A673 (cell line): ENCODE measurements around the gene FGF11. TPM values are rescaled to one million over a fixed set of nuclear protein-coding genes. Genes with fewer than 3 reads are reported as not detected.

Source experiments
- BruUV-seq: library from RNA; stranded (reverse); fragments of 400-500 nt; replicated peaks from 2 replicates; lab custom pipeline; 2021; lab: Mats Ljungman, UMichigan
- CTCF ChIA-PET: fragments of 300-600 bp; sonication (Branson Sonifier 250); formaldehyde crosslinking; loops from one replicate; lab custom pipeline; 2022; ENCODE audit warnings: antibody characterized with exemption; lab: Charles Lee
- POLR2A ChIA-PET: fragments of 300-600 bp; sonication (Branson Sonifier 250); formaldehyde crosslinking; loops from one replicate; lab custom pipeline; 2022; ENCODE audit warnings: antibody characterized with exemption; ENCODE audit not compliant: low non-redundant PET; lab: Charles Lee
- DNase-seq: peaks from one replicate; pipeline ENCODE4 v3.0.0-alpha.2; 2015; ENCODE audit warnings: low spot score
- H3K27ac ChIP-seq: fragments of 200-600 bp; sonication (generic); 2 replicates; pipeline ENCODE4 v1.5.1; 2016; ENCODE audit warnings: mixed run types, low read depth, mild to moderate bottlenecking, mixed read lengths, antibody characterized with exemption, low read length; ENCODE audit not compliant: poor library complexity, severe bottlenecking
- H3K27me3 ChIP-seq: fragments of 200-600 bp; sonication (generic); replicated peaks from 2 replicates; pipeline ENCODE4 v1.6.1; 2017; ENCODE audit warnings: mixed run types, low read depth, mild to moderate bottlenecking, mixed read lengths, antibody characterized with exemption, low read length; ENCODE audit not compliant: insufficient read depth, poor library complexity
- H3K36me3 ChIP-seq: fragments of 200-600 bp; sonication (generic); 2 replicates; pipeline ENCODE4 v1.6.1; 2016; ENCODE audit warnings: mixed run types, mild to moderate bottlenecking, mixed read lengths, antibody characterized with exemption, low read length; ENCODE audit not compliant: insufficient read depth, poor library complexity, severe bottlenecking
- H3K4me1 ChIP-seq: fragments of 200-600 bp; sonication (generic); 2 replicates; pipeline ENCODE4 v1.6.1; 2017; ENCODE audit warnings: mixed run types, mild to moderate bottlenecking, mixed read lengths, antibody characterized with exemption, low read length; ENCODE audit not compliant: insufficient read depth, poor library complexity, severe bottlenecking
- H3K4me3 ChIP-seq: fragments of 200-600 bp; sonication (generic); 2 replicates; pipeline ENCODE4 v1.5.1; 2016; ENCODE audit warnings: low read depth, mixed run types, mild to moderate bottlenecking, mixed read lengths, low read length; ENCODE audit not compliant: poor library complexity, severe bottlenecking
- H3K9me3 ChIP-seq: fragments of 200-600 bp; sonication (generic); 2 replicates; pipeline ENCODE4 v1.6.1; 2016; ENCODE audit warnings: mixed run types, low read depth, mild to moderate bottlenecking, mixed read lengths, antibody characterized with exemption, low read length; ENCODE audit not compliant: poor library complexity, severe bottlenecking
- CTCF ChIP-seq: fragments of 300-800, 200-600 bp; sonication (generic); conservative IDR thresholded peaks from 2 replicates; pipeline ENCODE4 v1.5.1; 2017; ENCODE audit warnings: low read depth, mild to moderate bottlenecking, antibody characterized with exemption, low read length, moderate library complexity, mixed read lengths
- EZH2 ChIP-seq: fragments of 200-600 bp; sonication (generic); IDR thresholded peaks from 2 replicates; pipeline ENCODE4 v1.6.1; 2017; ENCODE audit warnings: borderline replicate concordance, low read depth, mild to moderate bottlenecking, mixed read lengths, antibody characterized with exemption, low read length; ENCODE audit not compliant: poor library complexity, severe bottlenecking
- intact Hi-C: fragments of 100-400 bp; cut with micrococcal nuclease; formaldehyde crosslinking; loops from one replicate; pipeline ENCODE4 v1.10.0; 2022; ENCODE audit not compliant: unreplicated experiment
- total RNA-seq: library from RNA; stranded (reverse); gene quantifications from 2 replicates; pipeline ENCODE4 v1.2.3, GENCODE V29; 2021

FGF11 gene
- total RNA-seq, 1 experiment from 2014 or later: 18.2 TPM

- H3K9me3 ChIP-seq: no peaks in the 10 kb centered on the region
- peak; percentile 93 for DNase-seq
- TF ChIP-seq EZH2 (no peak), CTCF (no peak)
- peak overlapping the region; percentile 100 for H3K27ac ChIP-seq
- BruUV-seq: TSS peak; percentile 86
- CTCF ChIA-PET: interaction anchor here (0.6 kb wide), 1 partner anchor 127 kb away, joined by 3 read pairs; no protein-coding TSS in a partner anchor
- POLR2A ChIA-PET: interaction anchor here (0.6 to 0.7 kb wide), 5 partner anchors 16 to 688 kb away, joined by 3 to 9 read pairs (median 4); partner anchors contain the start of gene CTDNEP1
- H3K4me1 ChIP-seq: peaks cover 40% of the 10 kb centered on the region
- H3K4me3 ChIP-seq: peak overlapping the region; percentile 91
- H3K36me3 ChIP-seq: no peaks in the 10 kb centered on the region
- no peaks in the 10 kb centered on the region for H3K27me3 ChIP-seq
- intact Hi-C loops: loop anchor here (1.0 to 10.0 kb wide), 3 partner anchors 43 to 129 kb away; partner anchors contain the start of genes KCTD11, TMEM102 and TMEM95
Measured at GRCh38 chr17:7483255-7484066, 44.1 kb downstream of the FGF11 start.

- no peaks in the 10 kb centered on the region for H3K27me3 ChIP-seq
- H3K9me3 ChIP-seq: no peaks in the 10 kb centered on the region
- CTCF ChIA-PET: interaction anchor here (0.6 kb wide), 1 partner anchor 128 kb away, joined by 3 read pairs; no protein-coding TSS in a partner anchor
- intact Hi-C loops: loop anchor here (1.0 to 10.0 kb wide), 2 partner anchors 44 to 129 kb away; partner anchors contain the start of genes KCTD11 and TMEM95
- H3K36me3 ChIP-seq: no peaks in the 10 kb centered on the region
- peaks cover 39% of the 10 kb centered on the region for H3K4me1 ChIP-seq
- no TSS peak for BruUV-seq
- DNase-seq: peak; percentile 98
- peak within 1 kb of the TSS; percentile 91 for H3K4me3 ChIP-seq
- 0 out of 2 replicates have a peak, but pooled peaks have one; percentile 14 for TF ChIP-seq CTCF
- TF ChIP-seq EZH2: no peak
- peak within 1 kb of the TSS; percentile 100 for H3K27ac ChIP-seq
- POLR2A ChIA-PET: interaction anchor here (0.6 to 0.7 kb wide), 8 partner anchors 16 to 687 kb away, joined by 3 to 9 read pairs (median 4); partner anchors contain the start of gene CTDNEP1
Measured at GRCh38 chr17:7484067-7484918, 45.0 kb downstream of the FGF11 start, which contains the start of gene POLR2A. Gene POLR2A, plus strand, starts transcription at chr17:7484366.

GRCh38 chr17:7484919-7485377 lies 45.6 kb downstream of the FGF11 start:
- TSS peak; percentile 42 for BruUV-seq
- Histone ChIP-seq H3K4me3 (peak overlapping the region; percentile 91), H3K27ac (peak overlapping the region; percentile 100)

More at GRCh38 chr17:7484919-7485377, 45.6 kb downstream of the FGF11 start:
- no peak for DNase-seq
- POLR2A ChIA-PET: interaction anchor here (0.6 to 0.7 kb wide), 4 partner anchors 44 to 787 kb away, joined by 3 to 12 read pairs (median 4); no protein-coding TSS in a partner anchor
- H3K36me3 ChIP-seq: no peaks in the 10 kb centered on the region
- CTCF ChIA-PET: no interaction called here
- no peaks in the 10 kb centered on the region for H3K9me3 ChIP-seq
- peaks cover 36% of the 10 kb centered on the region for H3K4me1 ChIP-seq
- no peak for TF ChIP-seq EZH2
- TF ChIP-seq CTCF: no peak
- no peaks in the 10 kb centered on the region for H3K27me3 ChIP-seq
- intact Hi-C loops: loop anchor here (1.0 to 10.0 kb wide), 2 partner anchors 45 to 130 kb away; partner anchors contain the start of genes KCTD11 and TMEM95
